Ascending aorta (tissue), 2 donors: ENCODE results near the gene POMGNT1. TPM values are rescaled to one million over a fixed set of nuclear protein-coding genes. Genes with fewer than 3 reads are reported as not detected.

Experiments
- DNase-seq, 2 donors: peaks; one replicate each; pipeline ENCODE4 v3.0.0-alpha.2; 2019; ENCODE audit warnings: low spot score in 2 of 2
- H3K27ac ChIP-seq, 2 donors: fragments of 200-600 bp; sonication (generic); one replicate each; pipeline ENCODE4 v1.5.1; 2016 to 2017; ENCODE audit warnings: mild to moderate bottlenecking in 1 of 2
- H3K27me3 ChIP-seq: fragments of 200-600 bp; sonication (generic); one replicate; pipeline ENCODE4 v1.5.1; 2017
- H3K36me3 ChIP-seq, 2 donors: fragments of 200-600 bp; sonication (generic); one replicate each; pipeline ENCODE4 v1.5.1; 2016
- H3K4me1 ChIP-seq, 2 donors: fragments of 200-600 bp; sonication (generic); one replicate each; pipeline ENCODE4 v1.5.1; 2016 to 2017; ENCODE audit warnings: mild to moderate bottlenecking in 1 of 2
- H3K4me3 ChIP-seq, 2 donors: fragments of 200-600 bp; sonication (generic); one replicate each; pipeline ENCODE4 v1.5.1; 2016 to 2017; ENCODE audit warnings: mild to moderate bottlenecking in 1 of 2
- H3K9me3 ChIP-seq, 2 donors: fragments of 200-600 bp; sonication (generic); one replicate each; pipeline ENCODE4 v1.5.1; 2016
- intact Hi-C: fragments of 100-400 bp; cut with DNase I; formaldehyde crosslinking; loops from one replicate; pipeline ENCODE4 v1.15.1; 2023
- total RNA-seq: library from RNA; depleted of rRNA; stranded (reverse); fragments of >200 nt; gene quantifications from one replicate; pipeline ENCODE4 v1.1.0, GENCODE V29; 2016
- TF ChIP-seq, protein P1 (sequence below), 3 experiments: fragments of 200-600 bp in 2 of 3; fragments of 450-650 bp in 1 of 3; sonication (generic) in 2 of 3; IDR thresholded peaks; one replicate each; pipeline ENCODE4 v1.5.1; 2016 to 2019; ENCODE audit warnings: antibody characterized with exemption in 3 of 3, mild to moderate bottlenecking in 1 of 3, moderate library complexity in 1 of 3

The POMGNT1 gene
- total RNA-seq, 1 donor from 2014 or later: 122 TPM

DNA sequence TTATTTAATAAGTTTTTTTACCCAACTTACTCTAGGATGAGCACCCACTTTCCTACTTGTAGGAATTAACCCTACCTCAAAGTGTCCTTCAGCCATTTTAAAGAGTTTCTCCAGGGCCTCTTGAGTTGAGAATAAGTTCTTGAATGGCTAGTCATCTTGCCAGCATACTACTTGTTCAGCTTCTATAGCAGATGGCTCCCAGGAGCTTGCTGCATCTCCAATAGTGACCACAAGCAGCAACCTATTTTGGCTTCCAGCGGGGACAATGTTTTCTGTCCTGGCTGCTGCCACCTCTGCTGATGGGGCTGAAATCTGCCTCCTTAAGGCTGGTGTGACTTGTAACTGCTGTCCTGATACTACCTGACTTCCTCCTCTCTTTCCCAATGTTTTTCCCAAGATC, 45.0 kb downstream of the POMGNT1 start:
- TF ChIP-seq, protein P1, sequence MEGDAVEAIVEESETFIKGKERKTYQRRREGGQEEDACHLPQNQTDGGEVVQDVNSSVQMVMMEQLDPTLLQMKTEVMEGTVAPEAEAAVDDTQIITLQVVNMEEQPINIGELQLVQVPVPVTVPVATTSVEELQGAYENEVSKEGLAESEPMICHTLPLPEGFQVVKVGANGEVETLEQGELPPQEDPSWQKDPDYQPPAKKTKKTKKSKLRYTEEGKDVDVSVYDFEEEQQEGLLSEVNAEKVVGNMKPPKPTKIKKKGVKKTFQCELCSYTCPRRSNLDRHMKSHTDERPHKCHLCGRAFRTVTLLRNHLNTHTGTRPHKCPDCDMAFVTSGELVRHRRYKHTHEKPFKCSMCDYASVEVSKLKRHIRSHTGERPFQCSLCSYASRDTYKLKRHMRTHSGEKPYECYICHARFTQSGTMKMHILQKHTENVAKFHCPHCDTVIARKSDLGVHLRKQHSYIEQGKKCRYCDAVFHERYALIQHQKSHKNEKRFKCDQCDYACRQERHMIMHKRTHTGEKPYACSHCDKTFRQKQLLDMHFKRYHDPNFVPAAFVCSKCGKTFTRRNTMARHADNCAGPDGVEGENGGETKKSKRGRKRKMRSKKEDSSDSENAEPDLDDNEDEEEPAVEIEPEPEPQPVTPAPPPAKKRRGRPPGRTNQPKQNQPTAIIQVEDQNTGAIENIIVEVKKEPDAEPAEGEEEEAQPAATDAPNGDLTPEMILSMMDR (IDR thresholded peaks at IDR 0.05): no peak
- no peak for DNase-seq
- Histone ChIP-seq H3K9me3 (no peaks in the 10 kb centered on the region), H3K36me3 (no peaks in the 10 kb centered on the region), H3K27ac (no peak overlapping the region), H3K4me3 (no peak overlapping the region), H3K4me1 (no peaks in the 10 kb centered on the region), H3K27me3 (no peaks in the 10 kb centered on the region)
- intact Hi-C loops: no loop called here

- intact Hi-C loops: no loop called here
- Histone ChIP-seq H3K4me1 (no peaks in the 10 kb centered on the region), H3K27ac (no peak overlapping the region), H3K4me3 (no peak overlapping the region), H3K36me3 (no peaks in the 10 kb centered on the region), H3K27me3 (no peaks in the 10 kb centered on the region), H3K9me3 (no peaks in the 10 kb centered on the region)
- TF ChIP-seq, protein P1 (IDR thresholded peaks at IDR 0.05): no peak
- no peak for DNase-seq
These were observed 46.2 kb downstream of the POMGNT1 start for GRCh38 chr1:46152016-46152415.

GRCh38 chr1:46150085-46150484, 48.1 kb downstream of the POMGNT1 start:
- no peaks in the 10 kb centered on the region for H3K4me1 ChIP-seq
- TF ChIP-seq, protein P1 (IDR thresholded peaks at IDR 0.05): no peak
- H3K4me3 ChIP-seq: no peak overlapping the region
- intact Hi-C loops: no loop called here
- H3K36me3 ChIP-seq: no peaks in the 10 kb centered on the region
- no peak overlapping the region for H3K27ac ChIP-seq
- no peak for DNase-seq
- H3K9me3 ChIP-seq: no peaks in the 10 kb centered on the region
- no peaks in the 10 kb centered on the region for H3K27me3 ChIP-seq

GRCh38 chr1:46148318-46148717, 49.9 kb downstream of the POMGNT1 start:
- H3K4me3 ChIP-seq: no peak overlapping the region
- no peaks in the 10 kb centered on the region for H3K9me3 ChIP-seq
- DNase-seq: no peak
- H3K4me1 ChIP-seq: no peaks in the 10 kb centered on the region
- no peaks in the 10 kb centered on the region for H3K27me3 ChIP-seq
- no peaks in the 10 kb centered on the region for H3K36me3 ChIP-seq
- intact Hi-C loops: no loop called here
- TF ChIP-seq, protein P1 (IDR thresholded peaks at IDR 0.05): no peak
- no peak overlapping the region for H3K27ac ChIP-seq

Other genes with a start within 250 kb of the POMGNT1 start
- gene PIK3R3, start 65.8 kb downstream of the POMGNT1 start, total RNA-seq: 33.1 TPM
- gene TSPAN1, start 23.3 kb downstream of the POMGNT1 start, total RNA-seq: 8.9 TPM
- gene P3R3URF, start 21.9 kb downstream of the POMGNT1 start, total RNA-seq: not detected
- gene LURAP1, start 4.9 kb upstream of the POMGNT1 start, total RNA-seq: 7.2 TPM
- not detected for gene RAD54L, start 49.3 kb upstream of the POMGNT1 start, total RNA-seq
- 102 TPM for gene LRRC41, start 105.2 kb upstream of the POMGNT1 start, total RNA-seq
- gene UQCRH, start 105.3 kb upstream of the POMGNT1 start, total RNA-seq: 120 TPM
- 6.1 TPM for gene NSUN4, start 142.4 kb upstream of the POMGNT1 start, total RNA-seq
- 6.0 TPM for gene FAAH, start 195.9 kb upstream of the POMGNT1 start, total RNA-seq